Hepatocyte (in vitro differentiated cells): ENCODE measurements around the gene TCF7. TPM values are rescaled to one million over a fixed set of nuclear protein-coding genes. Genes with fewer than 3 reads are reported as not detected.

Source experiments
- DNase-seq: peaks from one replicate; pipeline ENCODE4 v3.0.0-alpha.2; 2016; ENCODE audit warnings: low spot score
- H2AFZ ChIP-seq: fragments of 200-600 bp; sonication (generic); 2 replicates; pipeline ENCODE4 v1.6.0; 2016; ENCODE audit warnings: antibody characterized with exemption, mild to moderate bottlenecking
- H3K27ac ChIP-seq: fragments of 200-600 bp; sonication (generic); 2 replicates; pipeline ENCODE4 v1.5.1; 2016; ENCODE audit warnings: mild to moderate bottlenecking
- H3K27me3 ChIP-seq: fragments of 200-600 bp; sonication (generic); 2 replicates; pipeline ENCODE4 v1.6.1; 2016
- H3K36me3 ChIP-seq: fragments of 200-600 bp; sonication (generic); replicated peaks from 2 replicates; pipeline ENCODE4 v1.5.1; 2016; ENCODE audit warnings: low read depth; ENCODE audit not compliant: insufficient read depth
- H3K4me1 ChIP-seq: fragments of 200-600 bp; sonication (generic); 2 replicates; pipeline ENCODE4 v1.5.1; 2016; ENCODE audit warnings: mild to moderate bottlenecking, moderate library complexity; ENCODE audit not compliant: insufficient read depth
- H3K4me2 ChIP-seq: fragments of 200-600 bp; sonication (generic); 2 replicates; pipeline ENCODE4 v1.6.0; 2016
- H3K4me3 ChIP-seq: fragments of 200-600 bp; sonication (generic); 2 replicates; pipeline ENCODE4 v1.5.1; 2016; ENCODE audit warnings: mild to moderate bottlenecking
- H3K79me2 ChIP-seq: fragments of 200-600 bp; sonication (generic); 2 replicates; pipeline ENCODE4 v1.6.0; 2017; ENCODE audit warnings: mild to moderate bottlenecking
- H3K9me2 ChIP-seq: fragments of 200-600 bp; sonication (generic); replicated peaks from 2 replicates; pipeline ENCODE4 v1.6.0; 2017; ENCODE audit warnings: mild to moderate bottlenecking; ENCODE audit not compliant: insufficient read depth
- H3K9me3 ChIP-seq: fragments of 200-600 bp; sonication (generic); 2 replicates; pipeline ENCODE4 v1.5.1; 2016; ENCODE audit warnings: low read depth, mild to moderate bottlenecking
- H4K20me1 ChIP-seq: fragments of 200-600 bp; sonication (generic); 2 replicates; pipeline ENCODE4 v1.6.0; 2016; ENCODE audit warnings: mild to moderate bottlenecking; ENCODE audit not compliant: insufficient read depth, poor library complexity, severe bottlenecking
- EZH2 ChIP-seq: fragments of 200-600 bp; sonication (generic); IDR thresholded peaks from 2 replicates; pipeline ENCODE4 v1.6.1; 2016; ENCODE audit warnings: antibody characterized with exemption, mild to moderate bottlenecking, borderline replicate concordance
- EZH2phosphoT487 ChIP-seq: fragments of 200-600 bp; sonication (generic); IDR thresholded peaks from one replicate; pipeline ENCODE4 v1.6.1; 2018; ENCODE audit warnings: antibody characterized with exemption, mild to moderate bottlenecking, low read depth, moderate library complexity; ENCODE audit not compliant: unreplicated experiment, severe bottlenecking
- WGBS: methylation state at CpG from one replicate; pipeline ENCODE4 v1.1.6; 2016; ENCODE audit warnings: low lambda C conversion rate; ENCODE audit errors: missing lambda C conversion rate; 5-methylcytosine and 5-hydroxymethylcytosine counted together
- polyA plus RNA-seq: library from polyadenylated mRNA; unstranded; fragments of >200 nt; fragmentation: Nextera tagmentation; extraction: Ambion mirVana; gene quantifications from 2 replicates; pipeline ENCODE4 v1.2.1, GENCODE V29; 2016
- small RNA-seq: library from RNA; depleted of rRNA; stranded (forward); fragments of <200 nt; gene quantifications from one replicate; pipeline ENCODE3, GENCODE V24; 2014
- total RNA-seq: library from RNA; depleted of rRNA; stranded (reverse); fragments of >200 nt; gene quantifications from 2 replicates; pipeline ENCODE4 v1.2.3, GENCODE V29; 2014
- TF ChIP-seq, protein P1 (sequence below): fragments of 200-600 bp; sonication (generic); IDR thresholded peaks from 2 replicates; pipeline ENCODE4 v1.5.1; 2016; ENCODE audit warnings: antibody characterized with exemption, mild to moderate bottlenecking; ENCODE audit not compliant: poor library complexity

TCF7 gene
- total and polyA plus RNA-seq, 2 experiments from 2014 or later = 7.5 to 8.1 TPM

GRCh38 chr5:134195666-134196065 lies 81.2 kb downstream of the TCF7 start:
- H4K20me1 ChIP-seq = peaks cover 3% of the 10 kb centered on the region
- no peak overlapping the region for H3K4me2 ChIP-seq
- peaks cover 13% of the 10 kb centered on the region for H3K79me2 ChIP-seq
- no peak overlapping the region for H2AFZ ChIP-seq
- H3K4me3 ChIP-seq = no peak overlapping the region
- H3K27ac ChIP-seq = no peak overlapping the region
- TF ChIP-seq EZH2phosphoT487 (no peak), EZH2 (no peak)
- TF ChIP-seq, protein P1, sequence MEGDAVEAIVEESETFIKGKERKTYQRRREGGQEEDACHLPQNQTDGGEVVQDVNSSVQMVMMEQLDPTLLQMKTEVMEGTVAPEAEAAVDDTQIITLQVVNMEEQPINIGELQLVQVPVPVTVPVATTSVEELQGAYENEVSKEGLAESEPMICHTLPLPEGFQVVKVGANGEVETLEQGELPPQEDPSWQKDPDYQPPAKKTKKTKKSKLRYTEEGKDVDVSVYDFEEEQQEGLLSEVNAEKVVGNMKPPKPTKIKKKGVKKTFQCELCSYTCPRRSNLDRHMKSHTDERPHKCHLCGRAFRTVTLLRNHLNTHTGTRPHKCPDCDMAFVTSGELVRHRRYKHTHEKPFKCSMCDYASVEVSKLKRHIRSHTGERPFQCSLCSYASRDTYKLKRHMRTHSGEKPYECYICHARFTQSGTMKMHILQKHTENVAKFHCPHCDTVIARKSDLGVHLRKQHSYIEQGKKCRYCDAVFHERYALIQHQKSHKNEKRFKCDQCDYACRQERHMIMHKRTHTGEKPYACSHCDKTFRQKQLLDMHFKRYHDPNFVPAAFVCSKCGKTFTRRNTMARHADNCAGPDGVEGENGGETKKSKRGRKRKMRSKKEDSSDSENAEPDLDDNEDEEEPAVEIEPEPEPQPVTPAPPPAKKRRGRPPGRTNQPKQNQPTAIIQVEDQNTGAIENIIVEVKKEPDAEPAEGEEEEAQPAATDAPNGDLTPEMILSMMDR = no peak
- no peaks in the 10 kb centered on the region for H3K9me3 ChIP-seq
- H3K36me3 ChIP-seq = no peaks in the 10 kb centered on the region
- no peaks in the 10 kb centered on the region for H3K27me3 ChIP-seq
- H3K9me2 ChIP-seq = no peaks in the 10 kb centered on the region
- DNase-seq = no peak
- 79% methylated on average over 5 of the region's 5 CpGs for WGBS
- no peaks in the 10 kb centered on the region for H3K4me1 ChIP-seq

Small RNA genes lying within 50 kb of the gene (small RNA-seq; reads per million reads assigned to genes)
- not detected for gene AC008608.1

Other genes with a start within 250 kb of the TCF7 start
- gene C5orf15, start 146.1 kb upstream of the TCF7 start, total RNA-seq = 124 and 126 TPM in 2 replicates
- 76.6 and 77.4 TPM in 2 replicates for gene C5orf15, start 146.1 kb upstream of the TCF7 start, polyA plus RNA-seq
- gene VDAC1, start 109.7 kb upstream of the TCF7 start, total RNA-seq = 282 and 286 TPM in 2 replicates
- gene VDAC1, start 109.7 kb upstream of the TCF7 start, polyA plus RNA-seq = 196 and 216 TPM in 2 replicates
- gene SKP1, start 62.3 kb downstream of the TCF7 start, total RNA-seq = 500 and 543 TPM in 2 replicates
- 719 and 723 TPM in 2 replicates for gene SKP1, start 62.3 kb downstream of the TCF7 start, polyA plus RNA-seq
- gene PPP2CA, start 111.4 kb downstream of the TCF7 start, total RNA-seq = 186 and 195 TPM in 2 replicates
- 232 and 249 TPM in 2 replicates for gene PPP2CA, start 111.4 kb downstream of the TCF7 start, polyA plus RNA-seq